HG03575 (cell line): ENCODE measurements around the gene IVD.

ENCODE experiments used
- ATAC-seq: cut with Tn5 transposase; IDR thresholded peaks from one replicate; pipeline ENCODE4 v1.9.1; 2021; ENCODE audit not compliant: unreplicated experiment, insufficient number of reproducible peaks, low FRiP score; ENCODE audit errors: extremely low read depth

Gene IVD

GRCh38 chr15:40436116-40436891, 30.7 kb downstream of the IVD start:
- no peak for ATAC-seq

DNA sequence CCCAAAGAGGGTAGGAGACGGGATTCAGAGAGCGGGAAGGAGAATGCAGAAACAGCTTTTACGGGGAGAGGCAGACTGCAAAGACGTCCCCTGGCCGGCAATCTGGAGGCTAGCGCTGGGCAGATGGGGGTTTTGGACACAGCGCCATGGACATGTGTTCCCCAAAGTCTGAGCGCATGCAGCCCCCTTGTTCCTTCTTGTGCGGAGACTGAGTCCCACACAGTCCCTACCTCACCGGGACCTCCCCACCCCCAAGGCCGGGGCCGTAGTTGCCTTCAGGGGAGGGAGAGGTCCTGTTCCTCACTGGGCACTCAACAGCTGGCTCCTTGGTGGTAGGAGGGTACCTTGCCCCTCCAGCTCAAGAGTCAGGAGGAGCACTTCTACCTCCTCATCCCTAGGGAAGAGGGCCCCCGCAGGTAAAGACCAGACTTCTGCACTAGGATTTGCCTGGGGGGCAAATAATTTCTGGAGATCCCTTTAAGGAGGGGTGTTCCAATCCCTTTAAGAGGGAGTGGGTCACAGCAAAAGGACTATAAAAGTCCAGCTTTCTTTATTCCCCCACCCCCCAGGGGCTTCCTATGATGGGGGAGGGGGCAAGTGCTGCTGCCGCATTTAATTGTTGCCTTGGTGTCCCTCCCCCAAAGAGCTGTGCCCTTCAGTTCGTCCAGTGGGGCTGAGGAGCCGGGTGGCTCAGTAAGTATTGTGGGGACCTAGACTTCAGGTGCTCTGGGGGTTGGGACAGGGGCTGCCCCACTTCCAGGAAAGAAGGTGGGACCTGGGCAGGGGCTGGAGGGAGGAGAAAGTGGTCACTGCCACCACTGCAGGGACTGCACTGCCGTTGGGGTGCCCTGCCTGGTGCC, 31.5 kb downstream of the IVD start:
- no peak for ATAC-seq

- no peak for ATAC-seq
Measured at GRCh38 chr15:40437752-40438687, 32.4 kb downstream of the IVD start.

GRCh38 chr15:40438712-40439111, 33.1 kb downstream of the IVD start:
- ATAC-seq, result no peak

DNA sequence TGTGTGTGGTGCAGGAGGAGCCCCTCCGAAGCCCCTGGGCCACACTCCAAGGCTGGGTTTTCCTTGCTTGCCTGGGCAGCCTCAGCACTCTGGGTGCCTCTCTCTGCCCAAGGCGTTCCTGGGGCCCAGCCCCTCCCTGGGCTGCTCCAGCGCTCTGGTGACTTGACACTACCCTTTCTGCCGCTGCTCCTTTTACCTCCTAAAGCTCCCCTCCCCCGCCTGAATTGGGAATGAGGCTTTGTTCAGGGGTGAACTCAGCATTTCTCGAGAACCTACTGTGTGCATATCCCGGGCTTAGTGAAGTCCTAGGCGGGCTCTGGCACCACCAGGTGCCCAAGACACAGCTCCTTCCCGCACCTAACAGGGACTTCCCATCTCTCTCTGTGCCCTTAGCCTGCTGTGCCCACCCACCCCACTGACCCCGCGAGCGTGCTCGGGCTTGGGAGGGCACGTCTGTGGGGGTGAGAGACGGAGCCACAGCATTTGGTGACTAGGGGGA, 33.9 kb downstream of the IVD start:
- no peak for ATAC-seq

- no peak for ATAC-seq
Measured at GRCh38 chr15:40439960-40440742, 34.6 kb downstream of the IVD start.

DNA sequence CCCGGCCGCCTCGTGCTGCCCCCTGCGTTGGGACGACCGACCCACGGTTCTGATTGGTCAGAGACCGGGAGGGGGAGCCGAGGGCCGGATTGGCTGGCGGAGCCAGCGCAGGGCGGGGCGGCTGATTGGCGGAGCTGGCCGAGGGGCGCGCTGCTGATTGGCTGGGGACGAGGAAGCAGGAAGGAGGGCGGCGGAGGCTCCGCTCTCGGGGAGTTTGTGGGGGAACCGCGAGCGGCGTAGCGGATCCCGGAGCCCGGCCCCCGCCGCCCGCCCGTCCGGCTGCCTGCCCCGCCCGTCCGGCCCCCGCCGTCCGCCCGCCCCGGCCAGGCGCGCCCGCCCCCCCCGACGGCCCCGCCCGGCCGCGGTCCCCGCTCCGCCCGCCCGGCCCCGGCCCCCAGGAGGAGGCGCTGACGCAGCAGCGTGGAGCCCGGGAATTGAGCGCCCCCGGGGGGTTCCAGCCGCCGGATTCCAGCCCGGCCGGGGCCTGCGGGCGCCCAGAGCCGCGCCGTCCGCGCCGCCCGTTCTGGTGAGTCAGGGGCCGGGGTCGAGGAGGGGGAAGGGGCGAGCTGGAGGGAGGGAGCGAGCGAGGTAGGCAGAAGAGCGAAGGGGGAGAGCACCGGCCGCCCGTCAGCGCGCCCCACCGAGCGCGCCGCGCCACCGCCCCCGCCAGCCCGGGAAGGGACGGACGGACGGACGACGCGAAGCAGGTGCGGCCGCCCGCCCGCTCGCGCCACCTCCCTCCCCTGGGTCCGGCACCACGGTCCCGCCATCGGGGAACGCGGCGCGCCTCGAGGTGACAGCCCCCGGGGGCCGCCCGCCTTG, 35.4 kb downstream of the IVD start, which contains the start of gene BAHD1:
BAHD1 (plus strand) TSS at position 211 of the 822 bp plus-strand sequence. CDS start 17,512 bp downstream, outside the sequence.
- no peak for ATAC-seq

GRCh38 chr15:40441565-40442531, 36.3 kb downstream of the IVD start:
- ATAC-seq, result no peak

DNA sequence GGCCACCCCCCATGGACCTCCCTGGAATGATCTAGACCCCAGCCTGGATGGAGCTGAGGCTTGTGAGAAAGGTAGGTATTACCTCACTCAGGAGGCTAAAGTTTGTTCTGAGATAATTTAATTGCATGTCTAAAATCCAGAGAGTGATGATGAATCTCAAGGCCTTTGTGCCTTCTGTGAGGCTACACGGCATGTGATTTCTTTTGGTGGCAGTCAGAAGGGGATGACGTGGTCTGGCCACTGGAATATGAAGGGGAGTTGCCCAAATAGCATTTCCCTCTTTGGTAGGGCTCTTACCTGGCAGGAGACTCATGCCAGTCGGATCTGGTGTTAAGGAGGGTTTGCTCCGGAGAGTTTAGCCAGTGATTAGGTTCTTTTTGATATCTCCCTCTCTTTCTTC, 37.7 kb downstream of the IVD start:
- no peak for ATAC-seq

DNA sequence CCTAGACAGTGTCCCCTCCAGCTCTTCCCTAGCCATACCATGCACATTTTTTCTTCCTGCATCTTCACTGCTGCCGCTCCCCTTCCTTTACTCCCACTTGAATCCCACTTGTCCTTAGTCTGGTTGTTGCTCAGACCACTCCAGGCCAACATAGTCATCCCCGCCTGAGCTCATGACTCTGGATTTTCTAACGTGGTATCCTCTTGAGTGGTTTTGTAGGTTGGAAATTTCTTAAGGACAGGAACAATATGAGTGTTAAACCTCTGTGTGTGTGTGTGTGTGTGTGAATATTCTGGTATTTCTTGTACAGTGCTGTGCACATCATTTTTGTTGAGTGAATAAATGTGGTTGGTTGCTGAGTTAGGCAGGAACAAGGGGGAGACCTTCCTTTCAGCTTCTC, 38.3 kb downstream of the IVD start:
- no peak for ATAC-seq

- no peak for ATAC-seq
Measured at GRCh38 chr15:40444736-40445135, 39.1 kb downstream of the IVD start.

DNA sequence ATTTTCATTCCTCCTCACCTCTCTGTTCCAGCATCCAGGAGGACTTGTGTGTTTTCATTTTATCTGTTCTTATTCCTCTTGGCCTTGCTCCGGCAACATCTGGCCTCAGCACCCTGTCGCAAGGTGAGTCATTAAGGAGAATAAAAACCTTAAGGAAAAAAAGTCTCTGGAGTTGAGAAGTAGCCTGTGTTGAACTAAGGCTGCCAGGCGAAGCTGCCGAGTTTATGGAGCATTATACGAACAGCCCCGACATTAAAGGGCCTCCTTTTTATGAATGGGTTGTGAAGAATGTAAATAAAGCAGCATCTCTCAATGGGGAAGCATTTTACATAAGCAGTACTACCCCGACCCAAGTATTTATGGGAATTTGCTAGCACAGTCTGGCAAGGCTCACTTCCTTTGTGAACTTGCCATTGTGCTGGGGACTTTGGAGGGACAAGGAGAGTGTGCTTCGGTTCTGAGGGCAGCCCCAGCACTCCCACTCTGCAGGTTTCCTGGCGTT, 39.9 kb downstream of the IVD start:
- ATAC-seq, result no peak

DNA sequence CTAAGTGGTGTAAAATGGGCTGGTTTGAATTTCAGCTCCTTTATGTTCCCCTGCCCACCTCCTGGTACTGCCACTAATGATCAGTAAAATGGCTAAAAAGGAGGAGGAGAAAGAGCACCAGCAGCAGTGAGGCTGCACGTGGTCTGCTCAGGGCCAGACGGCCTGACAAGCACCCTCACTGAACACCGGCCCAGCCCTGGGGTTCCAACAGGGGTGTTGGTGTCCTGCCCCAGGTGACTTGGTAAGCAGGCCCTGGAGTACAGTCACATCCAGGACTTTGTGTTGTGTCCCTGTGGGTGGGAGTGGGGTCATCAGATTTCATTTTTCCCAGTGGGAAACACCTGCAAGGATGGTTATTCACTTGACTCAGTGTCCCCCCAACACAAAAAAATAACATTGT, 40.5 kb downstream of the IVD start:
- no peak for ATAC-seq

- ATAC-seq, result no peak
Measured at GRCh38 chr15:40448354-40448753, 42.8 kb downstream of the IVD start.

GRCh38 chr15:40449275-40449674, 43.7 kb downstream of the IVD start:
- ATAC-seq, result no peak

DNA sequence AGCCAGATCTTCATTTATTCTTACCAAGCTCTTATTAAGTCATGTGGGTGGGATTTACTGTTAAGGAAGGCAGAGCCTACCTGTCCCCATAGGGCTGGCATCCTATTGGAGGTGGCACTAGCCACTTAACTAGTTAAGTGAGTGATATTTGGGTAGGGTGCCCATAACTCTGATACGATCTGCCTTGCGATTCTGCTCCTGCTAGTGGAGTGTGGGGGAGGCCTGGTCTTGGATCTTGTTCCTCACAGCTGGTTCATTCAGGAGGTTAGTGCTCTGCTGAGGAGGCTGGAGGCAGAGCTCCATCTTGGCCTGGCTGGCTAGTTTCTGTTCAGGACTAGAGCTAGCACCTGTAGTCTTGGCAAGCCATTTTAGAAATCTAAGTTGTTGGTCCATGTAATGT, 44.5 kb downstream of the IVD start:
- ATAC-seq, result no peak
